ENCODE measurements around the gene ADAMTS13. TPM values are rescaled to one million over a fixed set of nuclear protein-coding genes. Genes with fewer than 3 reads are reported as not detected.
A peak's percentile ranks its signal among the peaks of the same experiment; 100 is the strongest.

Gene ADAMTS13
- total RNA-seq, 1 donor from 2014 or later, result 2.4 TPM

- no peaks in the 10 kb centered on the region for H3K9me3 Mint-ChIP-seq
- H3F3A ChIP-seq (ENCODE audit: low read depth), result no peaks in the 10 kb centered on the region
- H3K27ac Mint-ChIP-seq, result peak overlapping the region; percentile 24
Measured at GRCh38 chr9:133378408-133378962, 43.7 kb upstream of the ADAMTS13 start.

GRCh38 chr9:133379153-133380086, 42.7 kb upstream of the ADAMTS13 start:
- no peak overlapping the region for H3K4me2 ChIP-seq
- H3K9ac ChIP-seq, result no peak overlapping the region
- H3K27ac ChIP-seq, result no peak overlapping the region
- H3K27ac Mint-ChIP-seq, result peak overlapping the region; percentile 48
- peaks cover 13% of the 10 kb centered on the region for H3K27me3 ChIP-seq
- H3K36me3 ChIP-seq, result no peaks in the 10 kb centered on the region
- H4K20me1 ChIP-seq (ENCODE audit: low read depth), result peaks cover 13% of the 10 kb centered on the region
- no peak overlapping the region for H2AFZ ChIP-seq (replicated peaks)
- H3F3A ChIP-seq (ENCODE audit: low read depth), result no peaks in the 10 kb centered on the region
- H3K9me3 Mint-ChIP-seq, result no peaks in the 10 kb centered on the region
- H3K4me3 Mint-ChIP-seq, result peak overlapping the region; percentile 11
- H3K4me1 Mint-ChIP-seq, result peaks cover 13% of the 10 kb centered on the region
- peaks cover 4% of the 10 kb centered on the region for H3K4me1 ChIP-seq
- no peak for TF ChIP-seq CTCF (IDR thresholded peaks at IDR 0.05)
- TF ChIP-seq EZH2 (IDR thresholded peaks at IDR 0.05), result no peak
- TF ChIP-seq EZH2phosphoT487 (IDR thresholded peaks at IDR 0.05), result no peak
- peaks cover 4% of the 10 kb centered on the region for H3K27me3 Mint-ChIP-seq (ENCODE audit: insufficient read depth, low read depth)
- H3K4me3 ChIP-seq, result no peak overlapping the region
- no peak for DNase-seq (ENCODE audit: low spot score)
- no peaks in the 10 kb centered on the region for H3K9me3 ChIP-seq (ENCODE audit: low read depth)
- H3K79me2 ChIP-seq (ENCODE audit: low read depth), result peaks cover 14% of the 10 kb centered on the region
- peaks cover 7% of the 10 kb centered on the region for H3K36me3 Mint-ChIP-seq

More at GRCh38 chr9:133378408-133378962, 43.7 kb upstream of the ADAMTS13 start:
- Mint-ChIP-seq H3K27me3 (ENCODE audit: insufficient read depth, low read depth) (peaks cover 4% of the 10 kb centered on the region), H3K36me3 (peaks cover 7% of the 10 kb centered on the region), H3K4me1 (peaks cover 13% of the 10 kb centered on the region), H3K4me3 (peak overlapping the region; percentile 33)
- DNase-seq (ENCODE audit: low spot score), result no peak
- H3K4me2 ChIP-seq, result no peak overlapping the region
- peaks cover 4% of the 10 kb centered on the region for H3K4me1 ChIP-seq
- no peak overlapping the region for H3K27ac ChIP-seq
- no peak overlapping the region for H3K9ac ChIP-seq
- H4K20me1 ChIP-seq (ENCODE audit: low read depth), result peaks cover 22% of the 10 kb centered on the region
- H2AFZ ChIP-seq (replicated peaks), result no peak overlapping the region
- H3K36me3 ChIP-seq, result no peaks in the 10 kb centered on the region
- TF ChIP-seq EZH2 (IDR thresholded peaks at IDR 0.05) (no peak), EZH2phosphoT487 (IDR thresholded peaks at IDR 0.05) (no peak), CTCF (IDR thresholded peaks at IDR 0.05) (no peak)
- peaks cover 23% of the 10 kb centered on the region for H3K79me2 ChIP-seq (ENCODE audit: low read depth)
- H3K4me3 ChIP-seq, result no peak overlapping the region
- no peaks in the 10 kb centered on the region for H3K9me3 ChIP-seq (ENCODE audit: low read depth)
- peaks cover 13% of the 10 kb centered on the region for H3K27me3 ChIP-seq

- Mint-ChIP-seq H3K4me3 (no peak overlapping the region), H3K9me3 (no peaks in the 10 kb centered on the region), H3K4me1 (peaks cover 6% of the 10 kb centered on the region), H3K36me3 (no peaks in the 10 kb centered on the region), H3K27ac (no peak overlapping the region), H3K27me3 (ENCODE audit: insufficient read depth, low read depth) (peaks cover 2% of the 10 kb centered on the region)
- DNase-seq (ENCODE audit: low spot score), result no peak
- H3K4me2 ChIP-seq, result no peak overlapping the region
- no peaks in the 10 kb centered on the region for H4K20me1 ChIP-seq (ENCODE audit: low read depth)
- no peak overlapping the region for H3K9ac ChIP-seq
- no peak overlapping the region for H3K4me3 ChIP-seq
- H3K27me3 ChIP-seq, result peaks cover 13% of the 10 kb centered on the region
- peaks cover under 1% of the 10 kb centered on the region for H3K79me2 ChIP-seq (ENCODE audit: low read depth)
- no peaks in the 10 kb centered on the region for H3K4me1 ChIP-seq
- H3K27ac ChIP-seq, result no peak overlapping the region
- H3K36me3 ChIP-seq, result no peaks in the 10 kb centered on the region
- no peaks in the 10 kb centered on the region for H3K9me3 ChIP-seq (ENCODE audit: low read depth)
- H2AFZ ChIP-seq (replicated peaks), result no peak overlapping the region
- TF ChIP-seq CTCF (IDR thresholded peaks at IDR 0.05) (no peak), EZH2phosphoT487 (IDR thresholded peaks at IDR 0.05) (no peak), EZH2 (IDR thresholded peaks at IDR 0.05) (no peak)
- no peaks in the 10 kb centered on the region for H3F3A ChIP-seq (ENCODE audit: low read depth)
Measured at GRCh38 chr9:133380734-133381133, 41.4 kb upstream of the ADAMTS13 start.
